ENCODE data around the gene C20orf204.

The C20orf204 gene

DNA sequence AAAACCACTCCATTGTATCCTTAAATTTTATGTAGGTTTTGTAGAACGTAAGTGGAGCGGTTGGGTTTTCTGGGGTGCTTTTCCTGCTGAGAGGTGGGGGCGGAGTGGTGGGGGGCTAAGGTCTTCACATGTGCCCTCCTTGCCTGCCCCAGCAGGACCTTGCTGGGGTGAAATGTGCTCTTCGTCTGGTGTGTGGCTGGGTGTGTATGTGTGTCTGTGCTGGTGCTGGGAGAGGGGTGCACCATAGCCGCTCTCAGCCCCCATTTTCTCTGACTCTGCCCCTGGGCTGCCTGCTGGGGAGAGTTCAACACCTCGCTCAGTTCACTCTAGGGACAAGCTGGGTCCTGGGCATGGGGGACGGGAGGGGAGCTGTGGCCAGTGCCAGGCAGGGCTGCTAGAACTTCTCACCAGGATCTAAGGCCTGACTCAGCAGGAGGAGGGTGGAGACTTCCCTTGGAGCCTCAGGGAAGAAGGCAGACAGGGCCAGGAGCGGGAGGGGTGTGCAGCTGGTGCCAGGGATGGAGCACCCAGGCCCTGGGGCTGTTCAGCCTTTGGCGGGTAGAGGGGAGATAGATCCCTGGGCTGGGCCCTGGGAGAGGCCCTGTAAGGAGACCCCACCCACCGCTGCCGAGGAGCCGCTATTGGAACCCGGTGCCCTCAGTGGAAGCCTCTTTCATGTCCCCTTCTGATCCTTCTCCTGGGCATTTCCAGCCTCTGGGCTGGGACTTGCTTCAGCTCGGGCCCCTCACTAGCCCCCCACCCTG lies 8.7 kb downstream of the C20orf204 start:
- TF ChIP-seq, protein P1, sequence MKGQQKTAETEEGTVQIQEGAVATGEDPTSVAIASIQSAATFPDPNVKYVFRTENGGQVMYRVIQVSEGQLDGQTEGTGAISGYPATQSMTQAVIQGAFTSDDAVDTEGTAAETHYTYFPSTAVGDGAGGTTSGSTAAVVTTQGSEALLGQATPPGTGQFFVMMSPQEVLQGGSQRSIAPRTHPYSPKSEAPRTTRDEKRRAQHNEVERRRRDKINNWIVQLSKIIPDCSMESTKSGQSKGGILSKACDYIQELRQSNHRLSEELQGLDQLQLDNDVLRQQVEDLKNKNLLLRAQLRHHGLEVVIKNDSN (IDR thresholded peaks at IDR 0.05) = no peak
- TF ChIP-seq YY1 (IDR thresholded peaks at IDR 0.05; ENCODE audit: low read depth) (no peak), ZBTB7A (IDR thresholded peaks at IDR 0.05; ENCODE audit: low read depth) (no peak), NFIC (IDR thresholded peaks at IDR 0.05) (no peak), RAD21 (IDR thresholded peaks at IDR 0.05; ENCODE audit: low read depth) (no peak), CREB1 (IDR thresholded peaks at IDR 0.05; ENCODE audit: low read depth) (no peak), CEBPB (IDR thresholded peaks at IDR 0.05) (no peak), TEAD4 (IDR thresholded peaks at IDR 0.05) (no peak), TAF1 (IDR thresholded peaks at IDR 0.05; ENCODE audit: low read depth) (no peak), FOXM1 (IDR thresholded peaks at IDR 0.05; ENCODE audit: borderline replicate concordance, low read depth) (no peak), EGR1 (IDR thresholded peaks at IDR 0.05) (no peak), TCF12 (IDR thresholded peaks at IDR 0.05; ENCODE audit: low read depth) (no peak)
- TF ChIP-seq, protein P2, sequence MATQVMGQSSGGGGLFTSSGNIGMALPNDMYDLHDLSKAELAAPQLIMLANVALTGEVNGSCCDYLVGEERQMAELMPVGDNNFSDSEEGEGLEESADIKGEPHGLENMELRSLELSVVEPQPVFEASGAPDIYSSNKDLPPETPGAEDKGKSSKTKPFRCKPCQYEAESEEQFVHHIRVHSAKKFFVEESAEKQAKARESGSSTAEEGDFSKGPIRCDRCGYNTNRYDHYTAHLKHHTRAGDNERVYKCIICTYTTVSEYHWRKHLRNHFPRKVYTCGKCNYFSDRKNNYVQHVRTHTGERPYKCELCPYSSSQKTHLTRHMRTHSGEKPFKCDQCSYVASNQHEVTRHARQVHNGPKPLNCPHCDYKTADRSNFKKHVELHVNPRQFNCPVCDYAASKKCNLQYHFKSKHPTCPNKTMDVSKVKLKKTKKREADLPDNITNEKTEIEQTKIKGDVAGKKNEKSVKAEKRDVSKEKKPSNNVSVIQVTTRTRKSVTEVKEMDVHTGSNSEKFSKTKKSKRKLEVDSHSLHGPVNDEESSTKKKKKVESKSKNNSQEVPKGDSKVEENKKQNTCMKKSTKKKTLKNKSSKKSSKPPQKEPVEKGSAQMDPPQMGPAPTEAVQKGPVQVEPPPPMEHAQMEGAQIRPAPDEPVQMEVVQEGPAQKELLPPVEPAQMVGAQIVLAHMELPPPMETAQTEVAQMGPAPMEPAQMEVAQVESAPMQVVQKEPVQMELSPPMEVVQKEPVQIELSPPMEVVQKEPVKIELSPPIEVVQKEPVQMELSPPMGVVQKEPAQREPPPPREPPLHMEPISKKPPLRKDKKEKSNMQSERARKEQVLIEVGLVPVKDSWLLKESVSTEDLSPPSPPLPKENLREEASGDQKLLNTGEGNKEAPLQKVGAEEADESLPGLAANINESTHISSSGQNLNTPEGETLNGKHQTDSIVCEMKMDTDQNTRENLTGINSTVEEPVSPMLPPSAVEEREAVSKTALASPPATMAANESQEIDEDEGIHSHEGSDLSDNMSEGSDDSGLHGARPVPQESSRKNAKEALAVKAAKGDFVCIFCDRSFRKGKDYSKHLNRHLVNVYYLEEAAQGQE (IDR thresholded peaks at IDR 0.05; ENCODE audit: low read depth) = no peak
- TF ChIP-seq, protein P3, sequence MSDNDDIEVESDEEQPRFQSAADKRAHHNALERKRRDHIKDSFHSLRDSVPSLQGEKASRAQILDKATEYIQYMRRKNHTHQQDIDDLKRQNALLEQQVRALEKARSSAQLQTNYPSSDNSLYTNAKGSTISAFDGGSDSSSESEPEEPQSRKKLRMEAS (IDR thresholded peaks at IDR 0.05) = no peak

DNA sequence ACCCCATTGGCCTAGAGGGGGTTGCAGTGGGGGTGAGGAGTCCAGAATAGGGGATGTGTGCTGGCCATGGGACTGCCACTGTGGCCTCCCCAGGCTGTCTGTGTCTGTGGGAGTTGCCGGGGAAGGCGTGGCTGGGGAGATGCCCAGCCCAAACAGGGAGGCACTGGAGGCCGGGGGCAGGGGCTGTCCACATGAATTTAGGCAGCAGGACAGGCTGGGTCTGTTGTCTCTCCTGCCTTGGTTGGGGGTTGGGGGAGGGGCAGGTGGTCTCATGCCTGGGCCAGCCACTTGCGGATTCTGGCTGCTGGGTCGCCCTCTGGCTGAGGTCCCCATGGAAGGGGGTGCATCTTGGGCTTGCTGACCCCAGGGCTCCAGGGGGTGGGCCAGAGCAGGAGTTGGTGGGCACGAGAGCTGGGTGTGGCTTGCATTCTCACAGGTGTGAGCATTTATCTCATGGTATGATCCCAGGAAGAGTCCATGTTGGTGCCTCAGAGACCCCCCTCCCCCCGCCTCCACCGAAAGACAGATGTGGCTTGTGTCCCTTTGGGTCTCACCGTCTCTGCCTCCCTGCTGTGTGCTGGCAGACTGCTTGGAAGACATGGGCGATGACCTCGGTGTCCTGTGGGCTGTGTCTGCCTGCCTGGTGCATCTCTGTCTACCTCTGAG lies 9.5 kb downstream of the C20orf204 start:
- TF ChIP-seq TCF12 (IDR thresholded peaks at IDR 0.05; ENCODE audit: low read depth) (no peak), CREB1 (IDR thresholded peaks at IDR 0.05; ENCODE audit: low read depth) (no peak), TEAD4 (IDR thresholded peaks at IDR 0.05) (no peak), NFIC (IDR thresholded peaks at IDR 0.05) (no peak), YY1 (IDR thresholded peaks at IDR 0.05; ENCODE audit: low read depth) (no peak), TAF1 (IDR thresholded peaks at IDR 0.05; ENCODE audit: low read depth) (no peak), EGR1 (IDR thresholded peaks at IDR 0.05) (no peak), ZBTB7A (IDR thresholded peaks at IDR 0.05; ENCODE audit: low read depth) (no peak), RAD21 (IDR thresholded peaks at IDR 0.05; ENCODE audit: low read depth) (no peak), CEBPB (IDR thresholded peaks at IDR 0.05) (no peak), FOXM1 (IDR thresholded peaks at IDR 0.05; ENCODE audit: borderline replicate concordance, low read depth) (no peak), EP300 (IDR thresholded peaks at IDR 0.05; ENCODE audit: borderline replicate concordance) (no peak)
- TF ChIP-seq, protein P3 (IDR thresholded peaks at IDR 0.05) = no peak

DNA sequence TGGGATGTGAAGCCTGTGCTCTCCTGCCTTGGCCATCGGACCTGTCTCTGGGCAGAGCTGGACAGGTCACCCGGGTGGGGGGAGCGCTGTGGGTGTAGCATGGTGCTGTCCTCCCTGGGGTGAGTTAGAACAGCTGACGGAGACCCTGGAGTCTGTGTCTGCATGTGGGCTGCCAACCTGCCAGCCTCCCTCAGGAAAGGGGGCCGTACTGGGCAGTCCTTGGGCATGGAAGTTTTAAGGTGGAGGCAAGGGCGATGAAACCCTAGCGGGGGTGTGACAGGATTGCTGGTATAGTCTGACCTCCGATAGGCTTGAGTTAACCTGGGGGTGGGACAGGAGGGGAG lies 11.0 kb downstream of the C20orf204 start:
- TF ChIP-seq, protein P2 (IDR thresholded peaks at IDR 0.05; ENCODE audit: low read depth) = no peak
- TF ChIP-seq YY1 (IDR thresholded peaks at IDR 0.05; ENCODE audit: low read depth) = no peak
- TF ChIP-seq TEAD4 (IDR thresholded peaks at IDR 0.05) = no peak

DNA sequence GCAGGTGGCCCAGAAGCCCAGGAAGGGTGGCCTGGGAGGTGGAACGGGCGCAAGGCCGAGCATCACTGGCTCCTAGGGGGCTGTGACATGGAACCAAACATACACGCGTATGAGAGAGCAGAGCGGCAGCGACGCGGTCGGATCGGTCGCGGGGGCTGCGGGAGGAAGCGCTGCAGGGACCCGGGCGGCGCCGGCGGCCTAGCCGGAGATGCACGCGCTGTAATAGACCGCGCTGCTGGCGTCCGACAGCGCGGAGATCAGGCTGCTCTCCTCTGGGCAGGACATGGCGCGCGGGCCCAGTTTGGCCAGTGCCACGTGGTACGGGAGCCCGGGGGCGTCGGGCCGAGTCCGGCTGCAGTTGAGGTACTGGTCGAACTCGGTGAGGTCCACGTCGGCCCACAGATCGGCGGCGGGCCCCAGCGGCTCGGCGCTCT lies 12.0 kb downstream of the C20orf204 start:
- TF ChIP-seq CREB1 (IDR thresholded peaks at IDR 0.05; ENCODE audit: low read depth) (no peak), ZBTB7A (IDR thresholded peaks at IDR 0.05; ENCODE audit: low read depth) (no peak), RAD21 (IDR thresholded peaks at IDR 0.05; ENCODE audit: low read depth) (no peak), FOXM1 (IDR thresholded peaks at IDR 0.05; ENCODE audit: borderline replicate concordance, low read depth) (no peak), NFIC (IDR thresholded peaks at IDR 0.05) (no peak), EGR1 (IDR thresholded peaks at IDR 0.05) (no peak)
- TF ChIP-seq, protein P1 (IDR thresholded peaks at IDR 0.05) = peak; percentile 45; the same call in 1 of the 2 replicates
- TF ChIP-seq, protein P3 (IDR thresholded peaks at IDR 0.05) = 0 out of 2 replicates have a peak, but pooled peaks have one; percentile 18

DNA sequence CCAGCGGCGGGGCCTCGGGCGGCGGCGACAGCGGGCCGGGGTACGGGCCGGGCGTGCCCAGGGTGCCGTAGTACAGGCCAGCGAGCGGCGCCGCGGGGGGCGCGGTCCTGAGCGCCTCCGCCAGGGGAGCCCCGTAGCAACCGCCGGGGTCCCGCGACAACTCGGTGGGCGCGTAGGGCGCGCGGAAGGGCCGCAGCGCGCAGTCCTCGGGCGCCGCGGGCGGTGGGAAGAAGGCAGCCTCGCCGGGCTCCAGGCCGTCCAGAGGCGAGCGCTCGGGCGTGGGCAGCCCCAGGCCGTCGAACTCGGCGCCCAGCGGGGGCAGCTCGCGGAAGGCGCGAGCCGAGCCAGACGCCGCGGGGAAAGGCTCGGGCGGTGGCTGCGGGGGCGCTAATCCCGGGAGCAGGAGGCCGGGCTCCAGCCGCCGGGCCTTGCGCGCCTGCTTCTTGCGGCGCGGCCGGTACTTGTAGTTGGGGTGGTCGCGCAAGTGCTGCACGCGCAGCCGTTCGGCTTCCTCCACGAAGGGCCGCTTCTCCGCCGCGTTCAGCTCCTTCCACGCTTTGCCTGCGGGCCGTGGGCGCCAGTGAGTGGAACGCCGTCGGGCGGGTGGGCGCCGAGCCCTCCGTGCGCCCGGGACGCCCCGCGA lies 12.5 kb downstream of the C20orf204 start:
- no peak for TF ChIP-seq TCF12 (IDR thresholded peaks at IDR 0.05; ENCODE audit: low read depth)
